ENCODE measurements around the gene RNF138.
A peak's percentile ranks its signal among the peaks of the same experiment; 100 is the strongest.
"Not testable (repeated sequence)": the region's sequence is repeated elsewhere in the genome, so short reads cannot be mapped to it uniquely, and the experiment has no call there.

The RNF138 gene

DNA sequence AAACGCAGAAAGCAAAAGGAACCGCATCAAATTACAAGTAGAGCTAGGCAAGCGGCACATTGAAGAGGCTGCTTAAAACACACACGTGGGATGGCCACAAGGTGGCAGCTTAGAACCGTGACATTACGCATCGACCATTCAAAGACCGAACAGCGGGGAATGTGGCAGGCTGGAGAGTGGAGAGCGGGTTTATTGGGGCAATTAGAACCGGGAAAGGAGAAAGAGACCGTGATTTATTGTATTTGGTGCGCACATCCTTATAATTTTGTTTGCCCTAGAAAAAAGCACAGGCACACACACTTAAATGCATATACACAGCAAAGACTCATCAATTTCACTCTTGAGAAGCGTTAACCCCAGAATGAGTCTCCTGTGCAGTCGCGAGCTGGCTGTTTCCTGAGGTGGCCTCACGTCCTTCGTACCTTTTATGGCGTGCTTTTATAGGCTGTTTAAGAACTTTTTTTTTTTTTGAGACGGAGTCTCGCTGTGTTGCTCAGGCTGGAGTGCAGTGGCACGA lies 66.5 kb downstream of the RNF138 start:
- in situ Hi-C loops (cut with HindIII; ENCODE audit: low pct_unique_long_range_greater_than_20kb, low sequenced_read_pairs) = no loop called here
- no peak for TF ChIP-seq JUND (IDR thresholded peaks at IDR 0.05; ENCODE audit: low read depth)
- DNase-seq (ENCODE audit: low read depth in 1 of 2, low spot score in 1 of 2) = peak; percentile 43 to 88

DNA sequence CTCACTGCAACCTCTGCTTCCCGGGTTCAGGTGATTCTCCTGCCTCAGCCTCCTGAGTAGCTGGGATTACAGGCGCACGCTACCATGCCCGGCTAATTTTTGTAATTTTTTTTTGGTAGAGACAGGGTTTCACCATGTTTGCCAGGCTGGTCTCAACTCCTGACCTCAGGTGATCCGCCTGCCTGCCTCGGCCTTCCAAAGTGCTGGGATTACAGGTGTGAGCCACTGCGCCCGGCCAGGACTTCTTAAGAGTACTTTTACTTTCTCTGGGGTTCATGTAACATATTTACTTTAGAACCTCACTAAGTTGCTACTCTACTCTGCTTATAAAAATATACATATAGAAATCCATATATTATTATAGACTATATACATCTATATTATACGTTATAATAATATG lies 67.0 kb downstream of the RNF138 start:
- in situ Hi-C loops (cut with HindIII; ENCODE audit: low pct_unique_long_range_greater_than_20kb, low sequenced_read_pairs); DNase-seq (ENCODE audit: low read depth in 1 of 2, low spot score in 1 of 2): not testable (repeated sequence)

DNA sequence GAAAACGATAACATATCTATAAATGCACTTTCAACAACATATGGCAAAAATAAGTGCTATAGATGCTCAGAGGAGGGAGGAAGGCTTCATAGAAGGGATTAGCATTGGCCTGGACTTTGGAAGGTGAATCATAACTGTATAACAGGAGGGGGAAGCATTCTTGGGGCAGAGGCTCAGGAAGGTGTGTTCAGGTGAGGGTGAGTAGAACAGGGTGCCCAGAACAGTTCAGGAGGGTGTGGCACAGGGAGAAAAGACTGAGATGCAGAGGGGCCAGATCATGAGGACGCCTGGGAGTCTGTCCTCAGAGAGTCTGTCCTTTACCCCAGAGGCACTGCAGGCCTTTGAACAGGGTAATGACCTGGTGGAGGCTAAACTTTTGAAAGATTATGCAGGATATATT lies 68.9 kb downstream of the RNF138 start:
- no peak for DNase-seq (ENCODE audit: low read depth in 1 of 2, low spot score in 1 of 2)
- in situ Hi-C loops (cut with HindIII; ENCODE audit: low pct_unique_long_range_greater_than_20kb, low sequenced_read_pairs) = no loop called here
- TF ChIP-seq JUND (IDR thresholded peaks at IDR 0.05; ENCODE audit: low read depth) = no peak

DNA sequence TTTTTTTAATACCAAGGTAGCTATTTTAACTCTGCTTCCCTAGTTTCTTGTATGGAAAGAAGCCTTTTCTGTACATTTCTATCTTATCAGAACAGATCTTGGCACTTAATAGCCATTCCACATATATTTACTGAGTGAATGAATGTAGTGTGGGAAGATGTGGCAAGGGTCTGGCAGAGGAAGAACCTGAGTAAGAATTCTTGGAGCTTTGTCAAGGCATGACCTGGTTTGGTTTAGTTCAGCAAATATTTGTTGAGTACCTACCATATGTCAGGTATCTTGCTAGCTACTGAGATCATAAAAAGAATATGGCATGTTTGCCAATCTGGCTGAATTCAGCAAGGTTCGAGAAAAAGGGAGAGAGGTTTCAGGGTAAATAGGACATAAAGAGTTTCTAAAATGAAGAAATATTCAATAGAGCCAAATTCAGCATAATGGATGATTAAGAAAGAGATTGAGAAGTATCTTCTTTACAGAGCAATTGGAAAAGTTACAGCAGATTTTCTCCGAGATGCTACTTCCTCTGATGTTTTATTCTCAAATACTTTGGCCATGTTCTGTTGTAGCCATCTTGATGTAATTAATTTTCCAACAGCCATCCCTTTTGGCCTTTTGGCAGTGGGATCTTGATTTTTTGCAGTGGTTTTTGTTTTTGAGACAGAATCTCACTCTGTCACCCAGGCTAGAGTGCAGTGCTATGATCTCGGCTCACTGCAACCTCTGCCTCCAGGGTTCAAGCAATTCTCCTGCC lies 76.5 kb downstream of the RNF138 start:
- TF ChIP-seq JUND (IDR thresholded peaks at IDR 0.05; ENCODE audit: low read depth) = no peak
- DNase-seq (ENCODE audit: low read depth in 1 of 2, low spot score in 1 of 2) = peak in 1 of 2 experiments; percentile 73
- in situ Hi-C loops (cut with HindIII; ENCODE audit: low pct_unique_long_range_greater_than_20kb, low sequenced_read_pairs) = no loop called here

DNA sequence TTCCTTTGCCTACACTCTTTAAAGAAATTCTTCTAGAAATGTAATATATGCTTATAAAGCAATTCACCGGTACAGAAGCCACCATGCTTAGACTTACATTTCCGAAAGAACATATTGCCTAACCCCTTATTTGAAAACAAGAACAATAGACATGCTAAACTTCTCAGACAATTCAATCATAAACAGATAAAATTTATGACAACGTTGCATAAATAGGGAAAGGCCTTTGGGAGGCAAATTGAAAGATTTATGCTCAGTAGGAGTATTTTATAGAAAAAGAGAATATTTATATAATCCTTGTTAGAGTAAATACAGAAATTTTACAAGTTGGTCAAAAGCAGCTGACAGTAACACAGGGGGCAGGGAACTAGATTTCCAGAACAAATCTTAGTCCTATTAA lies 82.0 kb downstream of the RNF138 start:
- no peak for DNase-seq (ENCODE audit: low read depth in 1 of 2, low spot score in 1 of 2)
- in situ Hi-C loops (cut with HindIII; ENCODE audit: low pct_unique_long_range_greater_than_20kb, low sequenced_read_pairs) = no loop called here
- no peak for TF ChIP-seq JUND (IDR thresholded peaks at IDR 0.05; ENCODE audit: low read depth)

DNA sequence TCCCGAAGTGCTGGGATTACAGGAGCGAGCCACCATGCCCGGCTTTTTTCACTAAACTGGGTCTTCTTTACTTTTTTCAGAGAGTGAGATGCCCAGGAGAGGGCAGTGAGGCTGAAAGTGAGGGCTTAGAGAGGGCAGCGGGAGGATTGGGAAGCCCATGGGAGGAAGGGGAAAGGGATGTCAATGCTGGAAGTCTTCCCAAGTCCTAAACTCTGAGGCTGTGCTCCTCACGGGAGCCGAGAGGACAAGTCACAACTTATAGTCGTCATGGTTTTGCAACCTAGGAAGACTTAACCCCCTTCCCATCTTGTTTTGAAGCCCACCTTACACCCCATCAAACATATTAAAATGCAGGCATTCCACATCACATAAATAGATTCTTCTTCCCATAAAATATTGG lies 83.0 kb downstream of the RNF138 start:
- TF ChIP-seq JUND (IDR thresholded peaks at IDR 0.05; ENCODE audit: low read depth) = no peak
- in situ Hi-C loops (cut with HindIII; ENCODE audit: low pct_unique_long_range_greater_than_20kb, low sequenced_read_pairs) = no loop called here
- DNase-seq (ENCODE audit: low read depth in 1 of 2, low spot score in 1 of 2) = no peak

DNA sequence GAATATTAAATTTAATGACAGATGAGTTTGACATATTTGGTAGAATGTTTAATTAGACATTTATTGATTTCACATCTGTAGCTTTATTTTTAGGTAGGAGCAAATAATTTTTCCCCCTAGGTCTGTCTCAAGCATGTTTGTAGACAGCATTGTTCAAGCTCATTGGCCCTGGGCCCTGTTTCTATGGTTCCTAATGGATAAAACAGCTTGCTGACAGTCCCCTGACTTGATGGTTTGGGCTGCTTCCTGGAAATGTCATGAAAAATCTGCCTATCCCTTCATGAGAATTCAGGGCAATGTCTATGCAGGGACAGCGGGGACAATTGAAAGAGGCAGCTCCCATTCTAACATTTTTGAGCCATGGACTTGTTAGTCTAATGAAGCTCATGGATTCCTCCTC lies 83.6 kb downstream of the RNF138 start:
- no peak for DNase-seq (ENCODE audit: low read depth in 1 of 2, low spot score in 1 of 2)
- TF ChIP-seq JUND (IDR thresholded peaks at IDR 0.05; ENCODE audit: low read depth) = no peak
- in situ Hi-C loops (cut with HindIII; ENCODE audit: low pct_unique_long_range_greater_than_20kb, low sequenced_read_pairs) = no loop called here

DNA sequence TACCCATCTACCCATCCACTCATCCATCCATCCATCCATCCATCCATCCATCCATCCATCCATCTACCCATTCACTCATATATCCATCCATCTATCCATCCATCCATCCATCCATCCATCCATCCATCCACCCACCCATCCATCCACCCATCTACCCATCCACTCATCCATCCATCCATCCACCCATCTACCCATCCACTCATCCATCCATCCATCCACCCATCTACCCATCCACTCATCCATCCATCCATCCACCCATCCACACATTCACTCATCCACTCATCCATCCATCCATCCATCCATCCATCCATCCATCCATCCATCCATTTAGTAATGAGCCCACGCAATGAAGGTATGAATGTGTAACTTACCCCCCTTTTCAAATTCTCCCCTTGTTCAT lies 85.1 kb downstream of the RNF138 start:
- DNase-seq (ENCODE audit: low read depth in 1 of 2, low spot score in 1 of 2); in situ Hi-C loops (cut with HindIII; ENCODE audit: low pct_unique_long_range_greater_than_20kb, low sequenced_read_pairs): not testable (repeated sequence)

DNA sequence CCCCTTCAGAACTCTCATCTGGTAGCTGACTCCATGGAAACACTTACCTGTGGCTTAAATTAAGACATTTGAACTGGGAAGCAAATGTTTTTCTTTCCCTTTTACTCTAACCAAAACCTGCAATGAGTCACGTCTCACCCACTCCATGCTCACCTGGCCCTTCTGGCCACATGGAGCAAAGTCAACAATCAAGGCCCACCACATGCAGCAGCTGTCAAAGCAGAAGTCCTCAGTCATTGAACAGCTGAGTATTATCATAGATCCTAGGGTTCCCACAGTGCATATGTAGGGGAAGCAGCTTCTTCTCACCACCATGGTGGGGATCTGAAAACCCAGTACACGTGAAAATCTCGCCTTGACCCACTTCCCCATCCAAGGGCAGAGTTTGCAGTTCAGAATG lies 85.9 kb downstream of the RNF138 start:
- in situ Hi-C loops (cut with HindIII; ENCODE audit: low pct_unique_long_range_greater_than_20kb, low sequenced_read_pairs) = no loop called here
- no peak for TF ChIP-seq JUND (IDR thresholded peaks at IDR 0.05; ENCODE audit: low read depth)
- DNase-seq (ENCODE audit: low read depth in 1 of 2, low spot score in 1 of 2) = no peak
